ENCODE measurements around the gene GPLD1.

GPLD1 gene

GRCh38 chr6:24455061-24455460 is 34.3 kb downstream of the GPLD1 start:
- ATAC-seq (ENCODE audit: low read depth) (no peak), DNase-seq (ENCODE audit: low spot score) (no peak)
- Histone ChIP-seq H3K27me3 (ENCODE audit: insufficient read depth, poor library complexity, severe bottlenecking) (no peaks in the 10 kb centered on the region), H3K9me3 (ENCODE audit: severe bottlenecking) (no peaks in the 10 kb centered on the region), H3K36me3 (ENCODE audit: low read depth) (no peaks in the 10 kb centered on the region), H3K27ac (ENCODE audit: poor library complexity, severe bottlenecking) (no peak overlapping the region), H3K4me3 (ENCODE audit: severe bottlenecking) (no peak overlapping the region), H3K4me1 (ENCODE audit: insufficient read depth, poor library complexity, severe bottlenecking) (no peaks in the 10 kb centered on the region)
- no peak for TF ChIP-seq CTCF (IDR thresholded peaks at IDR 0.05; ENCODE audit: poor library complexity, severe bottlenecking)

- no peak for TF ChIP-seq CTCF (IDR thresholded peaks at IDR 0.05; ENCODE audit: poor library complexity, severe bottlenecking)
- Histone ChIP-seq H3K27ac (ENCODE audit: poor library complexity, severe bottlenecking) (no peak overlapping the region), H3K36me3 (ENCODE audit: low read depth) (no peaks in the 10 kb centered on the region), H3K4me3 (ENCODE audit: severe bottlenecking) (no peak overlapping the region), H3K4me1 (ENCODE audit: insufficient read depth, poor library complexity, severe bottlenecking) (no peaks in the 10 kb centered on the region), H3K9me3 (ENCODE audit: severe bottlenecking) (no peaks in the 10 kb centered on the region), H3K27me3 (ENCODE audit: insufficient read depth, poor library complexity, severe bottlenecking) (no peaks in the 10 kb centered on the region)
- ATAC-seq (ENCODE audit: low read depth) (no peak), DNase-seq (ENCODE audit: low spot score) (no peak)
Observed at GRCh38 chr6:24454452-24454851, 34.9 kb downstream of the GPLD1 start.

GRCh38 chr6:24453921-24454320 is 35.5 kb downstream of the GPLD1 start:
- no peak for ATAC-seq (ENCODE audit: low read depth)
- Histone ChIP-seq H3K27ac (ENCODE audit: poor library complexity, severe bottlenecking) (no peak overlapping the region), H3K4me1 (ENCODE audit: insufficient read depth, poor library complexity, severe bottlenecking) (no peaks in the 10 kb centered on the region), H3K27me3 (ENCODE audit: insufficient read depth, poor library complexity, severe bottlenecking) (no peaks in the 10 kb centered on the region), H3K4me3 (ENCODE audit: severe bottlenecking) (no peak overlapping the region), H3K36me3 (ENCODE audit: low read depth) (no peaks in the 10 kb centered on the region), H3K9me3 (ENCODE audit: severe bottlenecking) (no peaks in the 10 kb centered on the region)
- DNase-seq (ENCODE audit: low spot score): no peak
- no peak for TF ChIP-seq CTCF (IDR thresholded peaks at IDR 0.05; ENCODE audit: poor library complexity, severe bottlenecking)

GRCh38 chr6:24451581-24452388 is 37.6 kb downstream of the GPLD1 start:
- no peaks in the 10 kb centered on the region for H3K27me3 ChIP-seq (ENCODE audit: insufficient read depth, poor library complexity, severe bottlenecking)
- no peak overlapping the region for H3K27ac ChIP-seq (ENCODE audit: poor library complexity, severe bottlenecking)
- no peaks in the 10 kb centered on the region for H3K9me3 ChIP-seq (ENCODE audit: severe bottlenecking)
- no peak for TF ChIP-seq CTCF (IDR thresholded peaks at IDR 0.05; ENCODE audit: poor library complexity, severe bottlenecking)
- DNase-seq (ENCODE audit: low spot score): no peak
- no peaks in the 10 kb centered on the region for H3K4me1 ChIP-seq (ENCODE audit: insufficient read depth, poor library complexity, severe bottlenecking)
- H3K36me3 ChIP-seq (ENCODE audit: low read depth): no peaks in the 10 kb centered on the region
- ATAC-seq (ENCODE audit: low read depth): no peak
- H3K4me3 ChIP-seq (ENCODE audit: severe bottlenecking): no peak overlapping the region

GRCh38 chr6:24448828-24449525 is 40.4 kb downstream of the GPLD1 start:
- no peaks in the 10 kb centered on the region for H3K9me3 ChIP-seq (ENCODE audit: severe bottlenecking)
- H3K27ac ChIP-seq (ENCODE audit: poor library complexity, severe bottlenecking): no peak overlapping the region
- no peak for DNase-seq (ENCODE audit: low spot score)
- H3K27me3 ChIP-seq (ENCODE audit: insufficient read depth, poor library complexity, severe bottlenecking): no peaks in the 10 kb centered on the region
- no peaks in the 10 kb centered on the region for H3K36me3 ChIP-seq (ENCODE audit: low read depth)
- no peak for ATAC-seq (ENCODE audit: low read depth)
- H3K4me3 ChIP-seq (ENCODE audit: severe bottlenecking): no peak overlapping the region
- no peak for TF ChIP-seq CTCF (IDR thresholded peaks at IDR 0.05; ENCODE audit: poor library complexity, severe bottlenecking)
- no peaks in the 10 kb centered on the region for H3K4me1 ChIP-seq (ENCODE audit: insufficient read depth, poor library complexity, severe bottlenecking)
